Panc1 (cell line): ENCODE data around the gene RBFOX1. TPM values are rescaled to one million over a fixed set of nuclear protein-coding genes. Genes with fewer than 3 reads are reported as not detected.

Experiments
- ATAC-seq: fragments of 200-7000 bp; cut with Tn5 transposase; 2 replicates; pipeline ENCODE4 v1.9.1; 2020; ENCODE audit warnings: mild to moderate bottlenecking, moderate library complexity
- BruUV-seq: library from RNA; stranded (reverse); fragments of 400-500 nt; replicated peaks from 2 replicates; lab custom pipeline; 2021; lab: Mats Ljungman, UMichigan
- CTCF ChIA-PET: fragments of 300-600 bp; sonication (Branson Sonifier 250); formaldehyde crosslinking; loops from one replicate; lab custom pipeline; 2022; ENCODE audit warnings: antibody characterized with exemption; lab: Charles Lee
- POLR2A ChIA-PET: fragments of 300-600 bp; sonication (Branson Sonifier 250); formaldehyde crosslinking; loops from one replicate; lab custom pipeline; 2022; ENCODE audit warnings: antibody characterized with exemption; lab: Charles Lee
- DNase-seq: peaks from one replicate; pipeline ENCODE4 v3.0.0-alpha.2; 2010; ENCODE audit warnings: low read depth, low spot score
- H3K27ac ChIP-seq: 2 replicates; pipeline ENCODE4 v1.5.1; 2011; ENCODE audit warnings: mild to moderate bottlenecking, low read length, inconsistent platforms
- H3K27me3 ChIP-seq: fragments of 200-500 bp; sonication (Bioruptor generic); 2 replicates; pipeline ENCODE4 v1.6.0; 2014; ENCODE audit warnings: low read length, inconsistent platforms; ENCODE audit not compliant: control insufficient read depth, insufficient read depth
- H3K36me3 ChIP-seq: fragments of 200-500 bp; sonication (Bioruptor generic); 2 replicates; pipeline ENCODE4 v1.5.1; 2014; ENCODE audit warnings: inconsistent platforms, mild to moderate bottlenecking, low read length, moderate library complexity; ENCODE audit not compliant: control insufficient read depth, insufficient read depth
- H3K4me1 ChIP-seq: 2 replicates; pipeline ENCODE4 v1.5.1; 2011; ENCODE audit warnings: inconsistent platforms, mild to moderate bottlenecking, low read length, moderate library complexity; ENCODE audit not compliant: control insufficient read depth, insufficient read depth
- H3K4me3 ChIP-seq, 2 experiments: 2 replicates each; pipeline ENCODE4 v1.5.1; 2011 to 2012; ENCODE audit warnings: low read depth in 2 of 2, low read length in 2 of 2, mild to moderate bottlenecking in 2 of 2, inconsistent platforms in 1 of 2, moderate library complexity in 1 of 2
- H3K9me3 ChIP-seq: fragments of 200-500 bp; sonication (Bioruptor generic); 2 replicates; pipeline ENCODE4 v1.5.1; 2014; ENCODE audit warnings: low read depth, mild to moderate bottlenecking, inconsistent platforms, low read length, moderate library complexity; ENCODE audit not compliant: control insufficient read depth, insufficient read depth
- CTCF ChIP-seq: fragments of 450-650 bp; IDR thresholded peaks from 2 replicates; pipeline ENCODE4 v1.5.1; 2017; ENCODE audit warnings: mild to moderate bottlenecking
- POLR2AphosphoS5 ChIP-seq: IDR thresholded peaks from 2 replicates; pipeline ENCODE4 v1.6.1; 2012; ENCODE audit warnings: mild to moderate bottlenecking, low read depth, low read length, moderate library complexity
- REST ChIP-seq, 2 experiments: IDR thresholded peaks; 2 replicates each; pipeline ENCODE4 v1.6.1; 2011 to 2012; ENCODE audit warnings: low read depth in 2 of 2, control low read depth in 1 of 2, low read length in 1 of 2, mild to moderate bottlenecking in 1 of 2, moderate library complexity in 1 of 2; ENCODE audit not compliant: insufficient read depth in 1 of 2
- SIN3A ChIP-seq: IDR thresholded peaks from 2 replicates; pipeline ENCODE4 v1.6.1; 2012; ENCODE audit warnings: low read depth, mild to moderate bottlenecking, low read length, moderate library complexity, borderline replicate concordance; ENCODE audit not compliant: insufficient read depth
- TCF7L2 ChIP-seq: IDR thresholded peaks from 2 replicates; pipeline ENCODE4 v1.6.1; 2011; ENCODE audit warnings: mild to moderate bottlenecking, low read depth, low read length, inconsistent platforms
- in situ Hi-C: cut with HindIII; loops from 2 replicates; pipeline ENCODE4 v1.10.0; 2016; ENCODE audit warnings: low sequenced_read_pairs, low pct_unique_long_range_greater_than_20kb
- intact Hi-C: fragments of 100-400 bp; cut with micrococcal nuclease; formaldehyde crosslinking; loops from one replicate; pipeline ENCODE4 v1.10.0; 2022; ENCODE audit not compliant: unreplicated experiment
- total RNA-seq: library from RNA; stranded (reverse); gene quantifications from one replicate; pipeline ENCODE4 v1.2.1, GENCODE V29; 2021; ENCODE audit not compliant: unreplicated experiment

The RBFOX1 gene
- total RNA-seq, 1 experiment from 2014 or later: not detected

DNA sequence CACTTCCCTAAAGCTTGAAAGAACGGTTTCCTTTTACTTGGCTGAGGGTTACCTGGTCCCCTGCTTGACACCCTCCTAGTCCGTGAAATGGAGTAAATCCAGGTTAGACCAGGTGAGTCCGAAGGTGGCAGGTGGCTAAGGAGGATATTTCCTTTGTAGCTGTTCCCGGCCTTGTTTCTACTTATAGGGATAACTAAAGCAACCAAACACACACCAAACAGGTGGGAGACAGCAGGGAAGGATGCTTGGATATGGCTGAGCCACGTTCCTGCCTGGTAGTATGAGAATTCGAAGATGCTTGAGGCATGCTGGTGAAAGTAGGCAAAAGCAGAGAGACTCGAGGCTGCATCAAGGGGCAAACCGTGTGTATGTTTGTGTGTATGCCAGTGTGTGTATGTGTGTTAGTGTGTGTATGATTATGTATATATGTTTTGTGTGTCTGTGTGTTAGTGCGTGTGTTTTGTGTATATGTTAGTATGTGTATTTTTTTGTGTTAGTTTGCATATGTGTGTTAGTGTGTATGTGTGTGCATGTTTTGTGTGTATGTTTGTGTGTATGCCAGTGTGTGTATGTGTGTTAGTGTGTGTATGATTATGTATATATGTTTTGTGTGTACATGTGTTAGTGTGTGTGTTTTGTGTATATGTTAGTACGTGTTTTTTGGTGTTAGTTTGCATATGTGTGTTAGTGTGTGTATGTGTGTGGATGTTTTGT is 28.9 kb downstream of the RBFOX1 start:
- Histone ChIP-seq H3K4me1 (no peaks in the 10 kb centered on the region), H3K27ac (no peak overlapping the region), H3K9me3 (no peaks in the 10 kb centered on the region), H3K27me3 (no peaks in the 10 kb centered on the region), H3K36me3 (no peaks in the 10 kb centered on the region), H3K4me3 (no peak overlapping the region)
- POLR2A ChIA-PET: no interaction called here
- TF ChIP-seq POLR2AphosphoS5 (no peak), TCF7L2 (no peak), SIN3A (no peak), CTCF (no peak), REST (IDR thresholded peaks at IDR 0.05; ENCODE audit: insufficient read depth in 1 of 2, low read depth in 2 of 2, low read length in 1 of 2) (no peak)
- no TSS peak for BruUV-seq
- ATAC-seq: no peak
- in situ Hi-C loops (no loop called here), intact Hi-C loops (no loop called here)
- CTCF ChIA-PET: no interaction called here
- DNase-seq: no peak

GRCh38 chr16:7362231-7362630 is 29.6 kb downstream of the RBFOX1 start:
- intact Hi-C loops (no loop called here), in situ Hi-C loops (no loop called here)
- ChIA-PET POLR2A (no interaction called here), CTCF (no interaction called here)
- H3K4me1 ChIP-seq: no peaks in the 10 kb centered on the region
- no peaks in the 10 kb centered on the region for H3K9me3 ChIP-seq
- H3K4me3 ChIP-seq: no peak overlapping the region
- no peak overlapping the region for H3K27ac ChIP-seq
- no peak for DNase-seq
- no TSS peak for BruUV-seq
- no peak for ATAC-seq
- no peaks in the 10 kb centered on the region for H3K27me3 ChIP-seq
- no peaks in the 10 kb centered on the region for H3K36me3 ChIP-seq
- TF ChIP-seq POLR2AphosphoS5 (no peak), CTCF (no peak), TCF7L2 (no peak), REST (IDR thresholded peaks at IDR 0.05; ENCODE audit: insufficient read depth in 1 of 2, low read depth in 2 of 2, low read length in 1 of 2) (no peak), SIN3A (no peak)
